GM08714 (cell line): ENCODE measurements around the gene YWHAH.

Experiments
- H3K4me3 ChIP-seq: fragments of 200-500 bp; sonication (Bioruptor generic); 2 replicates; pipeline ENCODE4 v1.5.1; 2014; ENCODE audit warnings: mild to moderate bottlenecking, low read length, inconsistent platforms
- ZNF274 ChIP-seq: IDR thresholded peaks from 2 replicates; pipeline ENCODE4 v1.6.1; 2012; ENCODE audit warnings: mild to moderate bottlenecking, low read depth, low read length

Gene YWHAH

GRCh38 chr22:31933816-31934482 lies 10.4 kb upstream of the YWHAH start:
- TF ChIP-seq ZNF274, result no peak
- H3K4me3 ChIP-seq, result no peak overlapping the region

GRCh38 chr22:31935961-31936635 lies 8.2 kb upstream of the YWHAH start:
- H3K4me3 ChIP-seq, result no peak overlapping the region
- TF ChIP-seq ZNF274, result no peak

GRCh38 chr22:31937341-31937740 lies 7.0 kb upstream of the YWHAH start:
- H3K4me3 ChIP-seq, result no peak overlapping the region
- TF ChIP-seq ZNF274, result no peak

- TF ChIP-seq ZNF274, result no peak
- no peak overlapping the region for H3K4me3 ChIP-seq
These were observed 6.0 kb upstream of the YWHAH start for GRCh38 chr22:31938296-31938695.

- no peak for TF ChIP-seq ZNF274
These were observed 3.8 kb upstream of the YWHAH start for GRCh38 chr22:31940506-31940905.

GRCh38 chr22:31942091-31942490 lies 2.2 kb upstream of the YWHAH start:
- H3K4me3 ChIP-seq, result no peak overlapping the region
- no peak for TF ChIP-seq ZNF274

More at GRCh38 chr22:31940506-31940905, 3.8 kb upstream of the YWHAH start:
- no peak overlapping the region for H3K4me3 ChIP-seq

GRCh38 chr22:31943206-31943977 lies 943 bp upstream of the YWHAH start:
- TF ChIP-seq ZNF274, result no peak

GRCh38 chr22:31944700-31945442 lies 536 bp downstream of the YWHAH start:
- peak overlapping the region; percentile 90 for H3K4me3 ChIP-seq
- TF ChIP-seq ZNF274, result no peak

More at GRCh38 chr22:31943206-31943977, 943 bp upstream of the YWHAH start:
- H3K4me3 ChIP-seq, result peak overlapping the region; percentile 72; the same call in 1 of the 2 replicates

GRCh38 chr22:31945443-31945855 lies 1.1 kb downstream of the YWHAH start:
- peak overlapping the region; percentile 90 for H3K4me3 ChIP-seq
- no peak for TF ChIP-seq ZNF274

GRCh38 chr22:31945971-31946680 lies 1.8 kb downstream of the YWHAH start:
- TF ChIP-seq ZNF274, result no peak
- peak overlapping the region; percentile 90 for H3K4me3 ChIP-seq

- no peak overlapping the region for H3K4me3 ChIP-seq
- TF ChIP-seq ZNF274, result no peak
These were observed 3.0 kb downstream of the YWHAH start for GRCh38 chr22:31947296-31947695.

- no peak overlapping the region for H3K4me3 ChIP-seq
- no peak for TF ChIP-seq ZNF274
These were observed 3.7 kb downstream of the YWHAH start for GRCh38 chr22:31948002-31948401.

GRCh38 chr22:31950226-31950625 lies 5.9 kb downstream of the YWHAH start:
- no peak for TF ChIP-seq ZNF274
- H3K4me3 ChIP-seq, result no peak overlapping the region
